NCI-H446 treated with DMSO at 0.1 percent for 48 hours (cell line): ENCODE data around the gene MCRS1.
A peak's percentile ranks its signal among the peaks of the same experiment; 100 is the strongest.
"Not testable (repeated sequence)": the region's sequence is repeated elsewhere in the genome, so short reads cannot be mapped to it uniquely, and the experiment has no call there.

Experiments used
- DNase-seq: peaks from one replicate; lab custom pipeline; 2025; lab: John Stamatoyannopoulos, UW

Gene MCRS1

GRCh38 chr12:49541140-49541861 lies 26.6 kb downstream of the MCRS1 start:
- DNase-seq, result no peak

- DNase-seq, result no peak
Measured at GRCh38 chr12:49540229-49541139, 27.5 kb downstream of the MCRS1 start.

- DNase-seq, result no peak
Measured at GRCh38 chr12:49539406-49540228, 28.3 kb downstream of the MCRS1 start.

- peak; percentile 49 for DNase-seq
Measured at GRCh38 chr12:49538510-49539403, 29.2 kb downstream of the MCRS1 start, which contains the start of gene KCNH3. Gene KCNH3 (plus strand): TSS chr12:49539030. CDS start chr12:49539417, 387 bp downstream.

GRCh38 chr12:49537752-49538509 lies 30.0 kb downstream of the MCRS1 start:
- DNase-seq, result no peak

GRCh38 chr12:49537231-49537751 lies 30.7 kb downstream of the MCRS1 start:
- no peak for DNase-seq

- DNase-seq, result no peak
Measured at GRCh38 chr12:49536526-49537071, 31.3 kb downstream of the MCRS1 start.

- no peak for DNase-seq
Measured at GRCh38 chr12:49535921-49536525, 31.9 kb downstream of the MCRS1 start.

- DNase-seq, result no peak
Measured at GRCh38 chr12:49534731-49535278, 33.1 kb downstream of the MCRS1 start.

- not testable (repeated sequence) for DNase-seq
Measured at GRCh38 chr12:49534122-49534521, 33.8 kb downstream of the MCRS1 start.

GRCh38 chr12:49533331-49533730 lies 34.6 kb downstream of the MCRS1 start:
- DNase-seq, result no peak

- DNase-seq, result no peak
Measured at GRCh38 chr12:49531745-49532144, 36.2 kb downstream of the MCRS1 start.

- no peak for DNase-seq
Measured at GRCh38 chr12:49529414-49529813, 38.5 kb downstream of the MCRS1 start.

- no peak for DNase-seq
Measured at GRCh38 chr12:49527361-49528130, 40.4 kb downstream of the MCRS1 start.

GRCh38 chr12:49525942-49526341 lies 42.0 kb downstream of the MCRS1 start:
- no peak for DNase-seq

GRCh38 chr12:49524660-49525324 lies 43.1 kb downstream of the MCRS1 start:
- no peak for DNase-seq

- DNase-seq, result no peak
Measured at GRCh38 chr12:49521389-49521788, 46.6 kb downstream of the MCRS1 start.

- DNase-seq, result no peak
Measured at GRCh38 chr12:49519574-49519936, 48.4 kb downstream of the MCRS1 start.
